Esophagus (tissue), 2 donors: ENCODE results near the gene FES. TPM values are rescaled to one million over a fixed set of nuclear protein-coding genes. Genes with fewer than 3 reads are reported as not detected.
"Not testable (repeated sequence)": the region's sequence is repeated elsewhere in the genome, so short reads cannot be mapped to it uniquely, and the experiment has no call there.

Source experiments
- H3K27ac ChIP-seq, 2 donors: one replicate each; pipeline ENCODE4 v1.5.1; 2013; ENCODE audit warnings: low read depth in 2 of 2, mild to moderate bottlenecking in 2 of 2, inconsistent platforms in 1 of 2, low read length in 1 of 2, moderate library complexity in 1 of 2
- H3K27me3 ChIP-seq, 2 donors: one replicate each; pipeline ENCODE4 v1.6.1; 2013; ENCODE audit warnings: low read length in 2 of 2, control low read depth in 1 of 2, mild to moderate bottlenecking in 1 of 2; ENCODE audit not compliant: insufficient read depth in 2 of 2, control insufficient read depth in 1 of 2
- H3K36me3 ChIP-seq, 2 donors: one replicate each; pipeline ENCODE4 v1.6.1; 2013; ENCODE audit warnings: low read length in 1 of 2; ENCODE audit not compliant: control insufficient read depth in 2 of 2, insufficient read depth in 2 of 2
- H3K4me1 ChIP-seq, 2 donors: one replicate each; pipeline ENCODE4 v1.6.1; 2013; ENCODE audit warnings: low read length in 1 of 2; ENCODE audit not compliant: control insufficient read depth in 2 of 2, insufficient read depth in 2 of 2
- H3K4me3 ChIP-seq, 2 donors: one replicate each; pipeline ENCODE4 v1.5.1; 2013; ENCODE audit warnings: low read length in 2 of 2, mild to moderate bottlenecking in 2 of 2, low read depth in 1 of 2, moderate library complexity in 1 of 2
- H3K9me3 ChIP-seq, 2 donors: one replicate each; pipeline ENCODE4 v1.6.1; 2013; ENCODE audit warnings: mild to moderate bottlenecking in 2 of 2, low read depth in 1 of 2, low read length in 1 of 2, moderate library complexity in 1 of 2; ENCODE audit not compliant: control insufficient read depth in 2 of 2, insufficient read depth in 1 of 2
- WGBS, 2 donors: extraction: QIAGEN DNeasy Blood & Tissue Kit; methylation state at CpG; one replicate each; pipeline ENCODE4 v1.1.7; 2013; 5-methylcytosine and 5-hydroxymethylcytosine counted together
- polyA plus RNA-seq, 2 donors: library from polyadenylated mRNA; stranded (reverse); fragments of 200-250 nt; gene quantifications; one replicate each; pipeline ENCODE4 v1.2.3, GENCODE V29; 2013
- donor health status: healthy with polysubstance abuse.
- donor health status: Bipolar disorder and iron deficiency.

FES gene
- polyA plus RNA-seq, 2 donors: 3.8 to 4.8 TPM

GRCh38 chr15:90897131-90897655, 12.9 kb downstream of the FES start:
- WGBS, 2 donors: 87 to 93% methylated on average over 14 of the region's 14 CpGs
- not testable (repeated sequence) for H3K4me1 ChIP-seq, H3K4me3 ChIP-seq, H3K27ac ChIP-seq, H3K9me3 ChIP-seq, H3K27me3 ChIP-seq
- peaks cover 10 to 15% of the 10 kb centered on the region in 2 donors for H3K36me3 ChIP-seq

GRCh38 chr15:90901175-90902039, 17.1 kb downstream of the FES start:
- H3K27me3 ChIP-seq: no peaks in the 10 kb centered on the region
- WGBS, 2 donors: 49 to 59% methylated on average over 14 of the region's 14 CpGs
- no peak overlapping the region for H3K4me3 ChIP-seq
- H3K9me3 ChIP-seq: no peaks in the 10 kb centered on the region
- H3K4me1 ChIP-seq: peaks cover 0 to 4% of the 10 kb centered on the region in 2 donors
- peak overlapping the region; percentile 66 to 89 for H3K27ac ChIP-seq
- H3K36me3 ChIP-seq: peaks cover 10 to 15% of the 10 kb centered on the region in 2 donors

- peaks cover 16 to 23% of the 10 kb centered on the region in 2 donors for H3K36me3 ChIP-seq
- peak overlapping the region; percentile 89 to 97 for H3K27ac ChIP-seq
- 0% methylated on average over 67 to 71 of the region's 71 CpGs for WGBS, 2 donors
- H3K4me1 ChIP-seq: peaks cover 0 to 4% of the 10 kb centered on the region in 2 donors
- peak overlapping the region; percentile 73 to 85 for H3K4me3 ChIP-seq
- H3K9me3 ChIP-seq: no peaks in the 10 kb centered on the region
- H3K27me3 ChIP-seq: no peaks in the 10 kb centered on the region
Observed at GRCh38 chr15:90902040-90902839, 17.9 kb downstream of the FES start.

- 0 to 1% methylated on average over 65 to 81 of the region's 81 CpGs for WGBS, 2 donors
- H3K27me3 ChIP-seq: no peaks in the 10 kb centered on the region
- peaks cover 0 to 4% of the 10 kb centered on the region in 2 donors for H3K4me1 ChIP-seq
- no peaks in the 10 kb centered on the region for H3K9me3 ChIP-seq
- H3K27ac ChIP-seq: peak within 1 kb of the TSS; percentile 89 to 97
- peak within 1 kb of the TSS; percentile 73 to 85 for H3K4me3 ChIP-seq
- H3K36me3 ChIP-seq: peaks cover 22 to 26% of the 10 kb centered on the region in 2 donors
Observed at GRCh38 chr15:90902840-90903732, 18.8 kb downstream of the FES start, which contains the start of gene MAN2A2. Gene MAN2A2 (plus strand): TSS chr15:90903302. CDS start chr15:90904208, 906 bp downstream.

- Histone ChIP-seq H3K9me3 (no peaks in the 10 kb centered on the region), H3K4me3 (peak overlapping the region in 1 of 2 donors; percentile 73), H3K27me3 (no peaks in the 10 kb centered on the region), H3K36me3 (peaks cover 22 to 26% of the 10 kb centered on the region in 2 donors), H3K4me1 (peaks cover 0 to 4% of the 10 kb centered on the region in 2 donors), H3K27ac (peak overlapping the region; percentile 53 to 89)
- WGBS, 2 donors: 49 to 64% methylated on average over 18 of the region's 18 CpGs
Observed at GRCh38 chr15:90903733-90904536, 19.6 kb downstream of the FES start.

GRCh38 chr15:90904746-90905145, 20.4 kb downstream of the FES start:
- 90 to 94% methylated on average over 9 of the region's 9 CpGs for WGBS, 2 donors
- no peak overlapping the region for H3K4me3 ChIP-seq
- H3K27me3 ChIP-seq: no peaks in the 10 kb centered on the region
- H3K4me1 ChIP-seq: peaks cover 0 to 4% of the 10 kb centered on the region in 2 donors
- peaks cover 22 to 31% of the 10 kb centered on the region in 2 donors for H3K36me3 ChIP-seq
- H3K27ac ChIP-seq: no peak overlapping the region
- H3K9me3 ChIP-seq: no peaks in the 10 kb centered on the region

- no peak overlapping the region for H3K27ac ChIP-seq
- H3K4me1 ChIP-seq: peaks cover 0 to 4% of the 10 kb centered on the region in 2 donors
- no peaks in the 10 kb centered on the region for H3K9me3 ChIP-seq
- H3K27me3 ChIP-seq: no peaks in the 10 kb centered on the region
- H3K4me3 ChIP-seq: no peak overlapping the region
- H3K36me3 ChIP-seq: peaks cover 25 to 37% of the 10 kb centered on the region in 2 donors
- 94 to 96% methylated on average over 28 of the region's 28 CpGs for WGBS, 2 donors
Observed at GRCh38 chr15:90905306-90906180, 21.2 kb downstream of the FES start.
